H9 (cell line): ENCODE data around the gene SCYL3. TPM values are rescaled to one million over a fixed set of nuclear protein-coding genes. Genes with fewer than 3 reads are reported as not detected.

Experiments
- DNase-seq: peaks from one replicate; pipeline ENCODE4 v3.0.0-alpha.2; 2017
- H2AFZ ChIP-seq: one replicate; pipeline ENCODE4 v1.6.1; 2013; ENCODE audit warnings: mild to moderate bottlenecking, low read length, control low read depth, moderate library complexity
- H2AK5ac ChIP-seq: 2 replicates; pipeline ENCODE4 v1.6.1; 2013; ENCODE audit warnings: low read length, control low read depth, mixed read lengths; ENCODE audit not compliant: insufficient read length
- H2BK120ac ChIP-seq: one replicate; pipeline ENCODE4 v1.6.1; 2013; ENCODE audit warnings: low read depth, mild to moderate bottlenecking, low read length, control low read depth, inconsistent platforms; ENCODE audit not compliant: poor library complexity, severe bottlenecking
- H2BK12ac ChIP-seq: 2 replicates; pipeline ENCODE4 v1.6.1; 2013; ENCODE audit warnings: low read length, control low read depth, mixed read lengths, low read depth; ENCODE audit not compliant: insufficient read length
- H2BK15ac ChIP-seq: 2 replicates; pipeline ENCODE4 v1.6.1; 2013; ENCODE audit warnings: low read depth, low read length, control low read depth
- H2BK20ac ChIP-seq: one replicate; pipeline ENCODE4 v1.6.1; 2013; ENCODE audit warnings: low read depth, mild to moderate bottlenecking, low read length, control low read depth, inconsistent platforms; ENCODE audit not compliant: poor library complexity, severe bottlenecking
- H2BK5ac ChIP-seq: 2 replicates; pipeline ENCODE4 v1.6.1; 2013; ENCODE audit warnings: low read length, control low read depth, mixed read lengths; ENCODE audit not compliant: insufficient read length
- H3K14ac ChIP-seq: 2 replicates; pipeline ENCODE4 v1.6.1; 2013; ENCODE audit warnings: low read length, control low read depth; ENCODE audit not compliant: insufficient read depth
- H3K18ac ChIP-seq: 2 replicates; pipeline ENCODE4 v1.6.1; 2013; ENCODE audit warnings: low read depth, mild to moderate bottlenecking, mixed read lengths, low read length, control low read depth; ENCODE audit not compliant: insufficient read length
- H3K23ac ChIP-seq: 2 replicates; pipeline ENCODE4 v1.6.1; 2013; ENCODE audit warnings: low read length, control low read depth, mixed read lengths, low read depth; ENCODE audit not compliant: insufficient read length
- H3K23me2 ChIP-seq: 2 replicates; pipeline ENCODE4 v1.6.1; 2013; ENCODE audit warnings: low read depth, mild to moderate bottlenecking, mixed read lengths, low read length, control low read depth; ENCODE audit not compliant: insufficient read length, poor library complexity, severe bottlenecking
- H3K27ac ChIP-seq: 2 replicates; pipeline ENCODE4 v1.5.1; 2013; ENCODE audit warnings: low read length, control low read depth, mixed read lengths, low read depth; ENCODE audit not compliant: insufficient read length
- H3K27me3 ChIP-seq: 2 replicates; pipeline ENCODE4 v1.6.1; 2013; ENCODE audit warnings: low read length, control low read depth, inconsistent platforms; ENCODE audit not compliant: insufficient read depth
- H3K4ac ChIP-seq: 2 replicates; pipeline ENCODE4 v1.6.1; 2013; ENCODE audit warnings: low read depth, mild to moderate bottlenecking, control low read depth, inconsistent platforms, low read length, moderate library complexity
- H3K4me1 ChIP-seq: 2 replicates; pipeline ENCODE4 v1.6.1; 2013; ENCODE audit warnings: low read length, control low read depth, inconsistent platforms; ENCODE audit not compliant: insufficient read depth
- H3K4me2 ChIP-seq: 2 replicates; pipeline ENCODE4 v1.6.1; 2013; ENCODE audit warnings: low read length, control low read depth, mixed read lengths; ENCODE audit not compliant: insufficient read length, insufficient read depth
- H3K56ac ChIP-seq: 2 replicates; pipeline ENCODE4 v1.6.1; 2013; ENCODE audit warnings: low read depth, mild to moderate bottlenecking, mixed read lengths, low read length, control low read depth; ENCODE audit not compliant: insufficient read length
- H3K79me1 ChIP-seq: 2 replicates; pipeline ENCODE4 v1.6.1; 2013; ENCODE audit warnings: low read depth, mild to moderate bottlenecking, moderate library complexity, low read length, control low read depth, inconsistent platforms; ENCODE audit not compliant: insufficient read depth, poor library complexity, severe bottlenecking
- H3K79me2 ChIP-seq: 2 replicates; pipeline ENCODE4 v1.6.1; 2013; ENCODE audit warnings: low read length, control low read depth, inconsistent platforms; ENCODE audit not compliant: insufficient read depth
- H3K9ac ChIP-seq: 2 replicates; pipeline ENCODE4 v1.6.1; 2013; ENCODE audit warnings: low read length, control low read depth, mixed read lengths; ENCODE audit not compliant: insufficient read length; ENCODE audit errors: extremely low read depth
- H3K9me3 ChIP-seq: one replicate; pipeline ENCODE4 v1.6.1; 2013; ENCODE audit warnings: low read depth, low read length, inconsistent platforms; ENCODE audit not compliant: control insufficient read depth
- H3T11ph ChIP-seq: one replicate; pipeline ENCODE4 v1.6.1; 2013; ENCODE audit warnings: mild to moderate bottlenecking, low read length, control low read depth, inconsistent platforms
- H4K20me1 ChIP-seq: one replicate; pipeline ENCODE4 v1.6.1; 2013; ENCODE audit not compliant: control insufficient read depth, insufficient read length, insufficient read depth
- H4K5ac ChIP-seq: 2 replicates; pipeline ENCODE4 v1.6.1; 2013; ENCODE audit warnings: low read depth, mild to moderate bottlenecking, mixed read lengths, low read length, control low read depth; ENCODE audit not compliant: insufficient read length
- H4K8ac ChIP-seq: replicated peaks from 2 replicates; pipeline ENCODE4 v1.6.1; 2013; ENCODE audit warnings: low read length, control low read depth, mixed read lengths, low read depth; ENCODE audit not compliant: insufficient read length
- H4K91ac ChIP-seq: 2 replicates; pipeline ENCODE4 v1.6.1; 2013; ENCODE audit warnings: low read depth, mild to moderate bottlenecking, moderate library complexity, mixed read lengths, low read length, control low read depth; ENCODE audit not compliant: insufficient read length
- H3K27ac Mint-ChIP-seq, 3 experiments: 2 replicates in 2 of 3; 3 replicates in 1 of 3; pipeline ENCODE4 v1.8.0; 2020 to 2021; ENCODE audit warnings: mixed read lengths in 3 of 3, mild to moderate bottlenecking in 1 of 3, moderate library complexity in 1 of 3
- H3K27me3 Mint-ChIP-seq: 2 replicates; pipeline ENCODE4 v1.8.0; 2021; ENCODE audit warnings: low read depth, mild to moderate bottlenecking, moderate library complexity, mixed read lengths
- H3K36me3 Mint-ChIP-seq, 3 experiments: 2 replicates in 2 of 3; 3 replicates in 1 of 3; pipeline ENCODE4 v1.8.0; 2020 to 2021; ENCODE audit warnings: low read depth in 3 of 3, mixed read lengths in 3 of 3; ENCODE audit not compliant: insufficient read depth in 1 of 3
- H3K4me1 Mint-ChIP-seq, 2 experiments: 2 replicates each; pipeline ENCODE4 v1.8.0; 2020; ENCODE audit warnings: mixed read lengths in 2 of 2
- H3K4me3 Mint-ChIP-seq, 2 experiments: 2 replicates in 1 of 2; 3 replicates in 1 of 2; pipeline ENCODE4 v1.8.0; 2020 to 2021; ENCODE audit warnings: mild to moderate bottlenecking in 2 of 2, mixed read lengths in 2 of 2, moderate library complexity in 1 of 2
- H3K9me3 Mint-ChIP-seq, 2 experiments: 2 replicates in 1 of 2; 3 replicates in 1 of 2; pipeline ENCODE4 v1.8.0; 2020; ENCODE audit warnings: mild to moderate bottlenecking in 2 of 2, mixed read lengths in 2 of 2, moderate library complexity in 1 of 2
- total RNA-seq: library from RNA; stranded (reverse); gene quantifications from 2 replicates; pipeline ENCODE4 v1.2.1, GENCODE V29; 2021
- TF ChIP-seq, protein P1 (sequence below): fragments of 200-600 bp; sonication (generic); conservative IDR thresholded peaks from 3 replicates; pipeline ENCODE4 v1.8.0; 2021; ENCODE audit warnings: antibody characterized with exemption, mild to moderate bottlenecking

The SCYL3 gene
- total RNA-seq, 1 experiment from 2014 or later: 3.9 TPM

DNA sequence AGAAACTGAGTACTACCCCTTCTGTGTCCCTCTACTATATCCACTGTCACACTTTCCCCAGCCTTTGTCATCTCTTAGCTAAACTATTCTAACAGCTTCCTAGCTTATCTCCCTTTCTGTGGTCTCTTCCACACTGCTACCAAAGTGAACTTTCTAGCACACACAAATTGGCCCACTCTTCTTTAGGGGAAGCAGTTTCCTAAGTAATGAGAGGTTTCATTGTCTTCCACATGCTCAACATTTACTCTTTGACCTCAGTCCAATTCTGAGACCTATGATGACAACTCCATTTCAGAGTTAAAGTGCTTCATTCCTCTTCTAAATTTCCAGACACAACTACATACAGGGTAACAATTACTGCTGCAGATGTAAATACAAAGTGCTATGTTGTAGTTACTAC is 32.9 kb downstream of the SCYL3 start:
- H3T11ph ChIP-seq: no peak overlapping the region
- H3K23ac ChIP-seq: no peak overlapping the region
- H2BK15ac ChIP-seq: no peak overlapping the region
- no peak overlapping the region for H4K91ac ChIP-seq
- no peaks in the 10 kb centered on the region for H3K79me2 ChIP-seq
- no peak overlapping the region for H2AFZ ChIP-seq
- H3K14ac ChIP-seq: no peak overlapping the region
- H4K5ac ChIP-seq: no peak overlapping the region
- no peaks in the 10 kb centered on the region for H4K20me1 ChIP-seq
- no peak overlapping the region for H2AK5ac ChIP-seq
- Mint-ChIP-seq H3K27ac (0 out of 7 replicates have a peak overlapping the region, but pooled peaks of 1 of the 3 experiments have one; percentile 26), H3K36me3 (peaks cover 5 to 46% (median 31%) of the 10 kb centered on the region in 3 experiments; a peak in 5 of 7 replicates), H3K27me3 (no peaks in the 10 kb centered on the region), H3K4me3 (no peak overlapping the region), H3K9me3 (no peaks in the 10 kb centered on the region), H3K4me1 (no peaks in the 10 kb centered on the region)
- no peak for DNase-seq
- no peak overlapping the region for H3K4me2 ChIP-seq
- no peak overlapping the region for H3K56ac ChIP-seq
- no peaks in the 10 kb centered on the region for H3K23me2 ChIP-seq
- H3K79me1 ChIP-seq: no peaks in the 10 kb centered on the region
- H2BK12ac ChIP-seq: no peak overlapping the region
- H3K9ac ChIP-seq: no peak overlapping the region
- TF ChIP-seq, protein P1, sequence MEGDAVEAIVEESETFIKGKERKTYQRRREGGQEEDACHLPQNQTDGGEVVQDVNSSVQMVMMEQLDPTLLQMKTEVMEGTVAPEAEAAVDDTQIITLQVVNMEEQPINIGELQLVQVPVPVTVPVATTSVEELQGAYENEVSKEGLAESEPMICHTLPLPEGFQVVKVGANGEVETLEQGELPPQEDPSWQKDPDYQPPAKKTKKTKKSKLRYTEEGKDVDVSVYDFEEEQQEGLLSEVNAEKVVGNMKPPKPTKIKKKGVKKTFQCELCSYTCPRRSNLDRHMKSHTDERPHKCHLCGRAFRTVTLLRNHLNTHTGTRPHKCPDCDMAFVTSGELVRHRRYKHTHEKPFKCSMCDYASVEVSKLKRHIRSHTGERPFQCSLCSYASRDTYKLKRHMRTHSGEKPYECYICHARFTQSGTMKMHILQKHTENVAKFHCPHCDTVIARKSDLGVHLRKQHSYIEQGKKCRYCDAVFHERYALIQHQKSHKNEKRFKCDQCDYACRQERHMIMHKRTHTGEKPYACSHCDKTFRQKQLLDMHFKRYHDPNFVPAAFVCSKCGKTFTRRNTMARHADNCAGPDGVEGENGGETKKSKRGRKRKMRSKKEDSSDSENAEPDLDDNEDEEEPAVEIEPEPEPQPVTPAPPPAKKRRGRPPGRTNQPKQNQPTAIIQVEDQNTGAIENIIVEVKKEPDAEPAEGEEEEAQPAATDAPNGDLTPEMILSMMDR: no peak
- no peak overlapping the region for H3K4ac ChIP-seq
- H2BK120ac ChIP-seq: no peak overlapping the region
- no peak overlapping the region for H3K27ac ChIP-seq
- no peak overlapping the region for H4K8ac ChIP-seq
- H2BK5ac ChIP-seq: no peak overlapping the region
- H3K18ac ChIP-seq: no peak overlapping the region
- no peak overlapping the region for H2BK20ac ChIP-seq
- no peaks in the 10 kb centered on the region for H3K9me3 ChIP-seq
- H3K27me3 ChIP-seq: no peaks in the 10 kb centered on the region
- H3K4me1 ChIP-seq: no peaks in the 10 kb centered on the region
